ENCODE results near the gene ZBTB7C.
A peak's percentile ranks its signal among the peaks of the same experiment; 100 is the strongest.

ZBTB7C gene

GRCh38 chr18:48387300-48387699 is 21.9 kb downstream of the ZBTB7C start:
- DNase-seq = no peak

- no peak for DNase-seq
Measured at GRCh38 chr18:48385596-48385995, 23.6 kb downstream of the ZBTB7C start.

DNA sequence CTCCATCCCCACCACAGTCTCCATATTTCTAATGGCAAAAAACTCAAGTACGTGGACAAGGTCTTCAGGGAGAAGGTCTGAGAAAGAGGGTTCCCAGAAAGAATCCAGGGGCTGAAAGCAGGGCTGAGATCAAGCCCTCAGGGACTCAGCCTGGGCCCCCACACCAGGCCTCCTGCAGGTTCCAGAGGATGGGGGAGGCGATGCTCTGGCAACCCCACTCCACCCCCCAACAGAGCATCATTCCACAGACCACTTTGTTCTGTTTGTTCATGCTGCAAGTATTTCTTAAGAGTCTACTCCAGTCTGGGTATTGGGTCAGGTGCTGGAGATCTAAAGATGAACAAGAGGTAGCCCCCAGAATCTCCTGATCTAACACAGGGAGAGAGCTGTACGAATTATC is 32.2 kb downstream of the ZBTB7C start:
- DNase-seq = no peak

DNA sequence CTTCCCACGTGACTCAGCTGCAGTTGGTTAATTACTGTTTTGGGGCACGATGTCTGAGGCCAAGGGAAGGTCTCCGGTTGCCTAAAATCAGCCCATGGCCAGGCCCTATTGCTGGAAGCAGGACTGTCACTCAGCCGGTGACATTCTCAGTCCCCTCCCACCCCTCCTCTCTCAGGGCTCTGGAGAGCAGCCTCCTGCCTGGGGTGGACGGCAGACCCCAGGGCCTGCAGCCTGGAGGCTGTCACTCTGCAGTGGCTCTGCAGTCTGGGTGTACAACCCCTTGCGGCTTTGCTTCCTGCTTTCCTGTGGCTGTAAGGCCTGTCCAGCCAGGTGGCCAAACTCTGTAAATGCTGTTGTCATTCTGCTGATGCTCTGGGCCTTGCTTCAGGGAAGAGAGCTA is 32.8 kb downstream of the ZBTB7C start:
- DNase-seq = peak; percentile 67

- no peak for DNase-seq
Measured at GRCh38 chr18:48375150-48375800, 33.9 kb downstream of the ZBTB7C start.

DNA sequence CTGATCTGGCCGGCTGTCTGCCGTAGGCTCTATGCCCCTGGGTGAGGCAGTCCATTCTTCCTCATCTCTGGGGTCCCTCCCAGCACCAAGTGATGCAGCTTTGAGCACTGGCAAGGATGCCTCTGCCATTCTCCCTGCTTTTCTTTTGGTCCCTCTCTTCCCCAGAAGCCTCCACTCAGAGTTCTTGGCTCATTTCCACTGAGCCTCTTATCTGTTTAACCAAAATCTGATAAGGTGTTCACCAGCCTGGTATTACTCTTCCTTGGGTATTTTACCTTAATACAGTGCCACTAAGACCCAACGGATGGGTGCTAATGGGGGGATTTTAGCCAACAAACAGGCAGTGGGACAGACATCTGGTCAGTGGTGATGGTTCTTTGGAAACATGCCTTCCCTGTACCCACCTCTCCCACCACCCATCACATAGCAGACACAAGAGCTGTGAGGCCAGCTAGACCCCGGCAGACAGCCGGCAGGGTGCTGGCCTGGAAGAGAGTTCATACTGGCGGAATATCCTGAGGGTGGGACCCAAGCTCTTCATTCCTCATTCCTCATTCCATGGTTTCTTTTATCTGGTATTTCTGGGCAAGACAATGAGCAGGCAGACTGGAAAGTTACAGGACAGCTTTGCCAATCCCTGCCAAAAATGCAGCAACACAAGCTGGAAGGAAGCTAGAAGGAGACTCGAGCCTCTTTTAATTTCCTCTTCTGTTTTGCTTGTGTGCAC is 34.6 kb downstream of the ZBTB7C start:
- DNase-seq = no peak

- no peak for DNase-seq
Measured at GRCh38 chr18:48371854-48372602, 37.2 kb downstream of the ZBTB7C start.

DNA sequence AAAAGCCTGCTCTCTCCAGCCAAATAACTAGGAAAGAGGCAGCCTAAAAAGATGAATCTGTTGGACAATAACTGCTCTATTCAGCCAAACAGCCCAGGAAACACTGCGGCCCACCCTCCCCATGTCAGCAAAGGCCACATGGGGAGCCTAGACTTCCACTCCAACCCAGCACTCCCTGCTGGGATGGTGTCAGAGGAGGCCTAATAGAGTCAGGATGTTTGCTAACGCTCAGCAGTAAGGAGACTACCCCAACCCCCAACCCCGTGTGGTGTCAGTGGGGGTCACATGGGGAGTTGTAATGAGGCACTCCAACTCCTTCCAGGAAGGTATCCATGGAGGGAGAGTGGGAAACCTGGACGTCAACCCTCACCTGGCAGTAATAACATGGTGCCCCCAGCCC is 41.6 kb downstream of the ZBTB7C start:
- DNase-seq = peak; percentile 45

DNA sequence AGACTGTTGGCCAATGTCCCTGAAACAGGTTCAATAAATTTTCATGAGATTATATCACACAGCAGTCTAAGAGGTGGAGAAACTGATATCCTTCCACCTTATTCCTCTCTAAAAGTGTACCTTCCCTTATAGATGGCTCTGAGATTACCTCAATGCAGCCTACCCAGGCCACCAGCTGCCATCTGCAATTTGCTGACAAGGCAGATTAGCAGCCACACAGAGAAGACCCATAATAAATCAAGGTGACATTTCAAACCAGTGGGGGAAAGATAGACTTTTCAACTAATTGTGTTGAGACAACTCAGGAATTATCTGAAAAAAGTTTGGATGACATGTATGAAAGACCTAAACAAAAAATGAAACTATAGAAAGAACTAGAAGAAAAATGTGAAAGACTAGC is 43.2 kb downstream of the ZBTB7C start:
- DNase-seq = no peak

- no peak for DNase-seq
Measured at GRCh38 chr18:48364146-48364545, 45.0 kb downstream of the ZBTB7C start.

GRCh38 chr18:48363175-48363574 is 46.0 kb downstream of the ZBTB7C start:
- no peak for DNase-seq

- DNase-seq = no peak
Measured at GRCh38 chr18:48361801-48362200, 47.4 kb downstream of the ZBTB7C start.

GRCh38 chr18:48360376-48361021 is 48.7 kb downstream of the ZBTB7C start:
- no peak for DNase-seq

GRCh38 chr18:48359626-48360025 is 49.6 kb downstream of the ZBTB7C start:
- DNase-seq = no peak

GRCh38 chr18:48358868-48359267 is 50.3 kb downstream of the ZBTB7C start:
- DNase-seq = no peak

DNA sequence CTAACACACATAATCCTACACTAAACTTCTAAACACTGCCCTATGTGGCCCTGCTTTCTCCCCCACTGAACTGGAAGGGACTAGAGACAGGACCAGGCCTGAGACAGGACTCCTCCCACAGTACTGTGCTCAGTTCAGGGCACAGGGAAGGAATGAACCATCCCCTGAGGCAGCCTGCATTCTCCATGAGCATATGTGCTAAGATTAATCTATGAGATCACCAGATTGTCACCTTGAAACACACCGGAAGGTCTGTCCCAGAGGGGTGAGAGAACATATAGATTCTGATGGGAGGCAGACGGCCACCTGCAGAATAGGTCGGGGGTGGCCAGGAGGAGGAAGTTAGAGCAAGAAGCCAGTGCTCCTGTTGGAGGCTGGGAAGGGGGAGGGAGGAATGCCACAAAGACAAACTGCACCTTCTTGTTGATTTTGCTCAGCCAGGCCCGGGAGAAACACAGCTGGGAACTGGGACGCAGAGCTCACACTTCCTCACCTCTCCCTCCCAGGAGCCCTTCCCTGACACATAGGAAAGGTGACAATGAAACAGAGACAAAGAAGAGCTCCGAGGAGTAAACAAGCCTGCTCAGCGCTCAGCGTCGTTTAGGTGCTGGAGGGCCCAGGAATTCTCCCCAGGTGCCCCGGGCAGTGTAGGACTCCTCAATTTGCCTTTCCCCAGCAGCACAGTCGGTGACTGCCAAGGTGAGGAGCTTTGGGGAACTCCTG is 52.1 kb downstream of the ZBTB7C start:
- peak; percentile 64 for DNase-seq

DNA sequence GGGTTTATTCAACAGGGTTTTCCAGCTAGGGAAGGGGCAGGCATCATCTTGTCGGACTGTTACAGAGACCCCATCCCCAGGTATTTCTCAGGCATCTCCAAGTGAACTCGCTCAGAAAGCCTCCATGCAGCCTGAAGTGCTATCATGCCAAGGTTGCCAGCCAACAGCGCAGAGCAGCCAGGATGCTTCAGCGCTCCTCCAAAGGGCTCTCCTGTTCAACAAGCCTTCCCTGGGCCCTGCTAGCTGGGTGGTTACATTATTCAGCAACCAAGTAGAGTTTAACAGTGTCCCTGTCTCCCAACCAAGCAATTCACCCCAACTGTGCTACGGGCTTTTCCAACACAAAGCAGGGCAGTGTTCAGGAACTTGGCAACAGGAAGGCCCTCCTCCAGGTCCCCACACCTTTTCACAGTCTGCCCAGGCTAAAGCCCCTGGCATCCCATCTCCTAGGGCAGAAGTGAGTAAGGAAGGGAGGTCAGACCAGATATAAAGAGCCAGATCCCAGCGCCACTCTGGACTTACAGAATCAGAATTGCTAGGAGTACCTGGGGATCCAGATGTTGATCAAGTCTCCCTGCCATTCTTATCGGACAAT is 52.9 kb downstream of the ZBTB7C start:
- no peak for DNase-seq

DNA sequence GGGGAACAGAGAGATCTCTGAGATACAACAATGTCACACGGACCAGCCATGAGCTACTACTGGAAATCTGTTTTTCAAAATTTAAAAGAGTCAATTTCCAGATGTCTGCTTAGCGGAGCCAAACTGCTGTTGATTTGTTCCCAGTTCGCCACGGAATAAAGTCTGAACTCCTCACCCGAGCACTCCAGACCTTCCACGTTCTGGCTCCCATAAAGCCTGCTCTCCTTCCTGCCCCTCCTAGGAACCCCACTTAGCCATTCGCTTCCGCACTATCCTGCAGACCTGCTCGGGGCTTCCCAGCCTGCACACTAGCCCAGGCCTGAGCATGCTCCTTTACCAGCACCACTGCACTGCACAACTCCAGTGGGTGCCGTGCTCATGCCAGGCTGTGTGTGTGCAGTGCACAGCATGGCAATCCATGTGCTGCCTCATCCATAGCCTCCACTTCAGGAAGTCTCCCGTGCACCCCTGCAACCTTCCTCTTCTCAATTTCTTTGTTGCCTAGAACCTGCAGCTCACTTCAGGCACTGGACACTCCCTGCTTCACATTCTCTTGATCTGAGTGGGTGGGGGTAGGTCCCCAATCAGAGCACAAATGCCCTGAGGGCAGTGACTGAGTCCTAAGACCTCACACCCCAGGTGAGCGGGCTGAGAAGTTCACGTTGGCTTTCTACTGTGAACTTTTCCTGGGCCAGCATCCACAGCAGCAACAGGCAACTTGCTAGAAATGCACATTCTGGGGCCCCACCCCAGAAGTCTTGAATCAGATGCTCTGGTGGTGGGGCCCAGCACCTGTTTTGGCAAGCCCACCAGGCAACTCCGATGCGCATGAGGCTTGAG is 53.7 kb downstream of the ZBTB7C start:
- no peak for DNase-seq

- no peak for DNase-seq
Measured at GRCh38 chr18:48354746-48355260, 54.4 kb downstream of the ZBTB7C start.

- no peak for DNase-seq
Measured at GRCh38 chr18:48352051-48352755, 57.0 kb downstream of the ZBTB7C start.

All from NCI-H146 (cell line).